ENCODE measurements around the gene MACROD2. TPM values are rescaled to one million over a fixed set of nuclear protein-coding genes. Genes with fewer than 3 reads are reported as not detected.

MACROD2 gene
- total RNA-seq, 1 donor from 2014 or later = 60.4 TPM

DNA sequence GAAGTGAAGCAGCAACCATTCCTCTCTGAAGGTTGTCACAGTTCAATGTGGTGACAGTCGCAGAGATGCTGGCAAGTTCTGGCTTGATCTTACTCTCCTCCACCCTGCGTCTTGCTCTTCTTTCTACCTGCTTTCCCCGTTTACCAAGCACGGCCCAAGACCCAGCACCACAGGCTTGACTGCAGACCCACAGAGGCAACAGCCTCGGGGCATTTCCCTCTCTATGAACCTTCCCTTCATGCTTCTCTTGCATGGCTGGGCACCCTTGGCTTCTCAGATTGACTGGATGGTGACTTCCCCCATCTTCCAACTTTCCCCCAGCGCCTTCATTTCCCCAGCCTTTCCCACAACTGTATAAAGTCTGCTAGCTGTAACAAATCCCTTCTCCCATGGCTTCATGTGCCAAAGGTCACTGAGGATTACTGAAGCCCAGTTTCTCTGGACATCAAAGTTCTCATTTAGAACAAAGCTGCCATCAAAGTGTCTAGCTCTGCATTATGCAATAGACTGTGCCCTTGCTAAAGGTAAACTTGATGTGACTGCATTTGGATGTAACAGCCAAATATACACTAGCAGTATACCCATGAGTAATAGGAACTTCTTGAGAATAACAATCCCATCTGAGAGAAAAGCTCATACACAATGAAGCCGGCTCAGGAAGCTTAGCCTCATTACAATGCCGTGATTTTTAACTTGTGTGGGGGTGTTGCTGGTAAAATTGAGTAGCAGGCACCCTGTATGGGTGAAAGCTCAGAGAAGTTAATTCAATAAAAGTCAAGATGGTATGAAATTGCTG is 1065.1 kb downstream of the MACROD2 start:
- no peak for DNase-seq

DNA sequence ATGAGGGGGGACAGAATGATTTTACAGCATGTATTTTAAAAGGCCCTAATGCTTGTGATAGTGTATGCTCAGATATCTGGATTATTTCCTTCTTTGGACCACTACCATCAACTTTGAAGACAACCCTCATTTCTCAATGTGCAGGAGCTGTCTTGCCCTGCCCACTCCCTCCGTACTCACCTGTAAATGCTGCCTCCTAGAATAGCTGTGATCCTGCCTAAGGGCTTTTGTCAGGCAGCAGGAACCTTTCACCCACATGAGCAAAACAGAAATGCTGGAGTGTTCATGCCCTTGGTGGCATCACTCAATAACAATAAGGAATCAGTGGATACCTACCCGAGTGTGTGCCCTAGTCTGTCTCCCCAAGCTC is 1065.7 kb downstream of the MACROD2 start:
- no peak for DNase-seq

DNA sequence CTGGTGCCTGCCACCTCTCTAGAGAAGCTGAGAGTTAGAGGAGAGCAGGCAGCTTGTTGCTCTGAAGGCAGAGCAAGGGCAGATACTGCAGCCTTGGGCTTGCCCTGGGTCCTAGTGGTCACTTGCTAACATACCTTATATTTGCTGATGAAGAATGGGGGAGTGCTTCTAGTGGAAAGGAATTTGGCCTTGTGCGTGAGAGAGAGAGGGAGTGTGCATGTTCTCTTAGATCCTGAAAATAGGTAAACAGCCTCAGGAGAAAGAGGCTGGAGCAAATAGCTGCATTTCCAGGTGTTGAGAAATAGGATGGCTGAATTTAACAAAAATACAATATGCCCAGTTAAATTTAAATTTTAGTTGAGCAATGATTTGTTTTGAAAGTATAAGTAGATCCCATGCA is 1066.6 kb downstream of the MACROD2 start:
- no peak for DNase-seq

DNA sequence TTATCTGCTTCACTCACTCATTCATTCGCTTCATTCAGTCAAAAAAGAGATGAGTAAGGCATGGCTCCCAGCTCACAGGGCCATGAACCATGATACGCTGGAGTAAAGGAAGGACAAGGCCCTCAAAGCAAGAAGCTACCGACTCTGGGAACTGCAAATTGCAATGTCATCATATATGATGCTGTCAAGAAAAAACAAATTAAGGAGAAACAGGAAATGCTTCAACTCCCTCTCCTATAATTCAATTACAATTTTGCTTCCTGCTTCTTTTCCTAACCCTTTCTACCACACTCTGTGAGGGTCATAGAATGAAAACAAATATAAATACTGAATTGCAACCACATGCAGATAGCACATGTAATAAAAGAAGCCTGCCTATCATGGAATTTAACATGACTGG is 1067.8 kb downstream of the MACROD2 start:
- no peak for DNase-seq

DNA sequence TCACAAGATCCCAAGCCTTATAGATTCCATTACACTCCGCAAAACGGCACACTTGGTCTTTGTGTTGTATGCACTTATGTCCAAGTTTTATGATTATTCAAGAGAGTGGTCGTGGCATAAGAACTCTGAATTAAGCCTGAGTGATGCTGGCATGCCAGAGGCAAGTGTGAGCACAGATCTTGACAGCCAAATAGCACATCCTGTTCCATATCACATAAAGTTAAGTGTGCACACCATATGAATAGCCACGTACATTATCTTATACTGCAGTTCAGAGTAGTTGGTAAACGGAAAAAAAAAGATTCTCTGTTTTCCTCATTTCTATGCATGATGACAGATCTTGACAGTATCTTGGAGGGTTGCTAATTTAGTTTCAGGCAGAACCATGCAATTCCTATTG is 1069.4 kb downstream of the MACROD2 start:
- DNase-seq = no peak

DNA sequence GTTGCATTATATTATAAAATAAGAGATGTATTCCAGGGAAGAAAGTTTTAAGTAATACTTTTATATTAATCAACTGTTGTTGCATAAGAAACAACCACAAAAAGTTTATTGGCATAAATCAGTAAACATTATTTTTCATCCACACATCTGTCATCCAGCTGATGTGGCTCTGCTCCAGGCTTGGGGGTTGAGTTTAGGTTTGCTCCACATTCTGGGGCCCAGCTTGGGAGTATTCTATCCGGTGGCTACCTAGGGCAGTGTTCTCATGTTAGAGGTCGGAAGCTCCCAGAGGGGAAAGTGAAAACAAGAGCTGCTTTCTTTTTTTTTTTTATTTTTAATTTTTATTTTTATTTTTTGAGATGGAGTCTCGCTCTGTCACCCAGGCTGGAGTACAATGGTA is 1070.5 kb downstream of the MACROD2 start:
- DNase-seq = no peak

DNA sequence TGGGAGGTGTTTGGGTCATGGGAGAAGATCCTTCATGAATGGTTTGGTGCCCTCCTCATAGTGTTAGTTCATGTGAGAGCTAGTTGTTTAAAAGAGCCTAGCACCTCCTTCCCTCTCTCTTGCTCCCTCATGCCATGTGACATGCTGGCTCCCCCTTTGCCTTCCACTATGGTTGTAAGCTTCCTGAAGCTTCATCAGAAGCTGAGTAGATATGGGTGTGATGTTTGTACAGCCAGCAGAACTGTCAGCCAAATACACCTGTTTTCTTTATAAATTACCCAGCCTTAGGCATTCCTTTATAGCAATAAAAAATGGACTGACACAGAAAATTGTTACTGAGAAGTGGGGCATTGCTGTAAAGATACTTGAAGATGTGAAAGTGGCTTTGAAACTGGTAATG is 1073.2 kb downstream of the MACROD2 start:
- no peak for DNase-seq

DNA sequence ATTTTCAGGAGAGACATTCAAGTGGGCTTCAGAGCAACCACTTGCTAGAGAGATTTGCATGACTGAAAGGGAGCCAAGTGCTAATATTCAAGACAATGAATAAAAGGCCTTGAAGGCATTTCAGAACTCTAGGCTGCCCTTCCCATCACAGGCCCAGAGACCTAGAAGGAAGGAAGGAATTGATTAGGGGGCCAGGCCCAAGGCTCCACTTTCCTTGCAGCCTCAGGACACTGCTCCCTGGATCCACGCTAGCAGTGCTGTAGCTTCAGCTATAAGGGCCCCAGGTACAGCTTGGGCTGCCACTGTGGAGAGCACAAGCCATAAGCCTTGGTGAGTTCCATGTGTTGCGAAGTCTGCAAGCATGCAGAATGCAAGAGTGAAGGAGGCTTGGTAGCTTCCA is 1074.0 kb downstream of the MACROD2 start:
- DNase-seq = no peak

DNA sequence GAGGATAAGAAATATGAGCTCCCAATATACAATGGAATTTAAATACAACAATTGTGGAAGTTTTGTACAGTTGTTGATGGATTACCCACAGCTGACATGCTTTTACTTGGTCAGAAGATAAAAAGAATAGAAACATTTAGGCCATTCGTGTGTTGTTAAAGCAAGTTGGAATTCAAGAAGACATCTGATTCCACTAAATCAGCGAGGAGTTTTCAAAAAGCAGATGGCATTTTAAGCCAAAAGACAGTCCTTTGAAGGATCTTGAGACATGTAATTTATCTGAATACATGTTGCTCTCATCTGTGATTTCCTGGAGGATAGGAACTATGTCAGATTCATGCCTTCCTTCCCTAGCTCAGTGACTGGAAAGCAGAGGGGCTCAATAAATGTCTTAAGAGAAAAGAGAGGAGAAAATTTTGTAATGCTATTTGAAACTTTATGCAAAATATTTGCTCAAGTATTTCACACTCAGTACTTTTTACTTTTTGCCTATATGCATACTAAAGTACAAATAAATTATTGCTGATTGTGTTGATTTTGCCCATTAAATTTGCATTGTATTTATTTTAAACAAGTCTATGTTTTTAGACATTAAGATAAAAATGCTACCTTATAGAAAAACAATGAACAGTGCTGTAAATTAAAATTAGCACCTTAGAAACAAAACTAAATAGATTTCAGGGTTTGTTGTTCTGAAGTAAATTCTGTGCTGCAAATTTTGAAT is 1075.9 kb downstream of the MACROD2 start:
- DNase-seq = no peak

DNA sequence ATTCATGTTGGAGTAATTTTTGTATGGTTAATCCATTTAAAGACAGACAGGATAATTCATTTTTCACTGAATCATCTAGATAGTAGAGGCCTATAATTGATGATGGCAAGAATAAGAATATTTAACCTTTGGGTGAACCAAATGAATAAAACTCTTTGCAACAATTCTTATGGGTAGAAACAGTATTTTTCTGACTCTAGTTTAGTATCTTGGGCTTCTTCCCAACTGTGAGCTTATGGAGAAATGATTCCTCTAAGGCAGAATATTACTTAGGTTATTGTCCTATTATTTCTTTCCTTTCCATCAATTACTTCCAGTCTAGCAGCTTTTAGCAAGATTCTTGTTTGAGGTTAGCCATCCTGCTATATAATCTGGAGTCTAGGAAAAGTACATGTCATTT is 1077.0 kb downstream of the MACROD2 start:
- no peak for DNase-seq

DNA sequence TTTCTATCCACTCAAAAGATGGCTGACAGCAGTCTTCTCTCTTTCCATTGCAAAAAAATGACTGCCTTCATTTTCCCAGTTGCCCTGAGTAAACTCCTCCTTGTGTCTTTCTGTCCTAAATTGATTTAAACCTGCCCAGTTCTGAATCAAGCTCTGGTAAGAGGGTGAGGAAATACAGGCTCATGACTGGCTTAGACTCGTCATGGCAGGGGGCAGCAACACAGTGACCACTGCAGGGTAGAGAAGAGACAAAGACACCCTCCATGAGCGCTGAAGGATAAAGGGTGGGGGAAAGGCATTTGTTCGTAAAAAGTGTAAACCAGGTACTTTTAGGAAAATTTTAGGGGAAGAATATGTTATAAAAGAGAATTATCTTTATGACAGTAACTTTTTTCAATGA is 1080.3 kb downstream of the MACROD2 start:
- no peak for DNase-seq

DNA sequence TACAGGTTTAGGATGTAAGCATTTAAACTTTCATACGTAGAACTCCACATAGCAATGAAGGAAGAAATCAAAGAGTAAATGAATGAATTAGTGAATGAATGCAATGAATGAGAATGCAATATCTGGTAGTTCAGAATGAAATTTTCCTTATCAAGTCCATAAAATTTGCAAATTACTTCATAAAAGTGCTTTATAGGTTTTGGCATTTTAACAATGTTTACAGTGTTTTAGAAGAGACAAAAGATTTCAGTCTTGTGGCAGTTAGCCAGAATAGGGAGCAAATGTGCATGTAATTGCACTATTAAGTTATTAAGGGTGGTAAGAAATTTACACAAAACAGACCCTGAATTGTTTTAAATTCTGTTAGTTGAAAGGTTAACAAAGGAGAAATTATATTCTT is 1081.5 kb downstream of the MACROD2 start:
- no peak for DNase-seq

DNA sequence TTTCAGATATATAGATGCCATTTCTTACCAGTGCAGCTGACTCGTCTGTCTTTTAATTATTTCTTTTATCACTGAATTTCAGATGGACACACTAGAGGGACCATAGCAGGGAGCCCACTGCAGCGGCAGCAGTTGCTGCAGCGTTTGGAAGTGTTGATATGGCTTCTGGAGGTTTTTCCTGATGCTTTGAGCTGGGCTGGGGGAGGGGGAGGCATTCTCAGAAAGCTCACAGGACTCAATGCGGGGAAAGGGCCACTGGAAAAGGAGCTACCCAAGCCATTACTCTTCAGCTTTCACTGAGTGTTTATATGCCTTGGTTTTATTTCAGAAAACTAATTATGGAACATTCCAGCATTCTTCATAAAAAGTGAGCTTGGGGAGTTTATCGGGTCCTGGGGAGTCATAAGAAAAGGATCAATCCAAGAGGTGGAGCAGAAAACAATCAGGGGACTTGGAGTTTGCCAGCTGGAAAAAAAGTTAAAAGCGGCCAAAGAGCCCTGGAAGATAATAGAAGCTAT is 1082.5 kb downstream of the MACROD2 start:
- no peak for DNase-seq

DNA sequence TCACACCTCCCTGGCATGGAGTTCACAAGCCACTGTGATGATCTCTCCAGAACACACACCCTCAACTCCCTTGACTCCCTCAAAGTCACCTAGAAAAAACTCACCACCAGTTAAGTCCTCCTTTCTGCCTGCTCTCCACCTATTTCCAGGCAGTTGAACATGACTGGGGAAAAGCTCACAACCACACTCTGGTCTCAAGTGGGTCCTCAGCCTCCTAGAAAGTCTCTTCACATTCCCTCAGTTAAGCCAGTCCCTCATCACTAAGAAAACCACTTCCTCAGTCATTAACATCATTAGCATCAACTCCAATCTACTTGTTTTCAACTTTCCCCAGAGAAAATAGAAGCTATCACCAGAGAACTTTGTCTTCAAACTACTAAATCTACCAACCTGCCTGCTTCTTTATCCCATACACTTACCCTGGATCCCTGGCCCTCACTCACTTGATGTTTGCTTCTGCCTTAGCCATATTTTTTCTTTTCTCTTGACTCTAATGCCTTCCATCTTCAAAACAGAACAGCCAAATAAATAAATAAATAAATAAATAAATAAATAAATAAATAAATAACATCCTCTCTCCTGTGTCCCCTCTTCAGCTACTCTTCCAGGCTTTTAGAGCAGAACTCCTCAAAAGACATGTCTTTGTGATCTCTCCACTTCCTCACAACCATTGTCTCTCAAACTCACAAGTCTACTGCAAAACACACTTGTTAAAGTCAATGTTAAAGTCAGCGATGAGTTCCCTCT is 1084.5 kb downstream of the MACROD2 start:
- DNase-seq = no peak

DNA sequence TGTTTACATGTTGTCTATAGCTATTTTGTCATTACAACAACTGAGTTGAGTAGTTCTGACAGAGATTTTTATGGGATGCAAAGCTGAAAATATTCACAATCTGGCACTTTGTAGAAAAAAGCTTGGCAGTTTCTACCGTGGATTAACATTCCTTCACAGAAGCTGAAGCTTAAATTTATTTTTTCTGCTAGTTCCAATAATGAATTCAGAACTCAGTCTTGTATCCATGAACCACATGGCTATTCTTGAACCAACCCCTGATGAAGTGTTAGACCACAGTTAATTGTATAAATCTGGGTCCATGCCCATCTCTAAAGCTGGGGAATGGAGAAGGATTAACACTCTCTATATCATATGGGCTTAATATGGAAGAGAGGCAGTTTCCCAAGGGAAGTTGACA is 1085.9 kb downstream of the MACROD2 start:
- no peak for DNase-seq

DNA sequence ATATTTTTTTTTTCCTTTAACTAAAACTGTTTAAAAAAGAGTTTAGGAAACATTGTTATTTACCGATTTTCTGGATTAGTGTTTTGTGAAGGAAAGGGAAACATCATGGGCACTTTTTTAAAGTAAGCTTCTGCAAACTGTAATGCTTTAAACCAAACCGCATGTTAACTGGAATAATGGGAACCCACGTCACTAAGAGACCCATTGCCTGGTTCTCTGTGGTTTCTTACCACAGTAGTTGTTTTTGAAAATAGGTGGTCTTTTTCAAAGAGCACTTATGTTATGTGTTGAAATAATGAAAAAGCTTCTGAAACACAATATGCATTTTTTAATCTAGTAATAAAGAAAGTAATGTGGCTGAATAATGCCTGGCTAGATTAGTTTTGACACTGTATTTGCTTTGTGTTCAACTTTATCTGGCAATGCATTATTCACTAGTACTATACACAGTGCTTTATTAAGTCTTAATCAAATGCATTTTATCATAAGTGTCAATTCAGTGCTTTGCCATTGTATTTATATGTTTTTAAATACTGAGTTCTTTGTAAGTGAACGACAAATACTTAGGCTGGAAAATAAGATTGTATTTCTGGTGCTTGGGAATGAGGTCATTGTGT is 1096.2 kb downstream of the MACROD2 start:
- no peak for DNase-seq

DNA sequence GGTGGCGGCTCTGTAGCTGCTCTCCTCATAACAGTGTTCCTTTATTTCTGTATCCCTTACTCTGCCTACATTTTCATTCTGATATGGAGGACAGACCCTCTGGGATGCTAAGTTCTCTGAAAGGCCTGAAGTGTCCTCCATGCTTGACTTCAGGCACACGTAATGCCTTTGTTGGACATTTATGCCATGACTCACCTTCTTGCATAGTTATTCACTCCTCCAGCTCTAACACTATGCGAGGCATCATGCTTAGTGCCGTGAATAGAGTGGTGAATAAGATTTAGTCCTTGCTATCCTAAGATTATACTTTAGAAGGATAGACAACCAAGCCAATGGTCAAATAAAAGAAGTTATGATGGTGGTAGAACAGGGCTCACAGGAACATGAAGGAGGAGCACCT is 1103.0 kb downstream of the MACROD2 start:
- no peak for DNase-seq

DNA sequence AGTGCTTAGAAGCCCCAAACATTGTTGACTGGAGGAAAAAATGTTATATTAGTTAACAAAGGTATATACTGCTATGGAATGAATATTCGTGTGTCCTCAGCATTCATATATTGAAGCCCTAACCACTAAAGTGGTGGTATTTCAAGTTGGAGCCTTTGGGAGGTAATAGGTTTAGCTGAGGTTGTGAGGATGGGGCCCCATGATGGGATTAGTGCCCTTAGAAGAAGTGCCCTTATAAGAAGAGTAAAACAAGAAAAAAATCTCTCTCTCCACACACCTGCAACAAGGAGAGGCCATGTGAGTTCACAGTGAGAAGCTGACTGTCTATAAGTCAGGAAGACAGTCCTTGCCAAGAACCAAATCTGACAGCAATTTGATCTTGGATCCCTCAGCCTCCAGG is 1103.8 kb downstream of the MACROD2 start:
- no peak for DNase-seq

DNA sequence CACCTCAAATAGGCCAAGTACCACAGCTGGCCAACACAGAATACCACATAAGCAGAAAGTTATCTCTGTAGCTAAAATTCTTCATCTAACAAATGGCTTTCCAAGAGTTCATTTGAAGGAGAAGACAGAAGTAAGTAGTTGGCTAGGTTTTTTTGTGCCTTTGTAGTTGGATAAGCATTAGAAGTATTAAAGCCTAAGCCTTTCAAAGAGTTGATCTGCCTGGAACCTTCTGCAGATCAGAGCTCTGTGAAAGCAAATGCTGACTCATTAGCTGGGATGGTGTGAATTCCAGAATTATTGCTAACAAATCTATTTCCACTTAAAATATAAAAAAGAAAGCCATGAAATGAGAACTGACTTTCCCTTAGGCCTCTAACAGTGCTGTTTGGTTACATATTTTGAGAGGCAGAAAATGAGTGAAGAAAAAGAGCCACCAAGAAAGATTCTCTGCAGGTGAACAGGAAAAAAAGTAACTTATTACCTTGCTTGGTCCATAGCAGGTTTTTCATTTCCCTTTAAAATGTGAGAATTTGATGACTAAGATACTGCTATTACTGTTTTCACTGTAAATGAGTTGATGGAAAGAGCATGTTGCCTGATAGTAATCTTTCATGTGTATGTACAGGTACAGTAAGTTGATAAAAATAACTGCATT is 1105.3 kb downstream of the MACROD2 start:
- no peak for DNase-seq

DNA sequence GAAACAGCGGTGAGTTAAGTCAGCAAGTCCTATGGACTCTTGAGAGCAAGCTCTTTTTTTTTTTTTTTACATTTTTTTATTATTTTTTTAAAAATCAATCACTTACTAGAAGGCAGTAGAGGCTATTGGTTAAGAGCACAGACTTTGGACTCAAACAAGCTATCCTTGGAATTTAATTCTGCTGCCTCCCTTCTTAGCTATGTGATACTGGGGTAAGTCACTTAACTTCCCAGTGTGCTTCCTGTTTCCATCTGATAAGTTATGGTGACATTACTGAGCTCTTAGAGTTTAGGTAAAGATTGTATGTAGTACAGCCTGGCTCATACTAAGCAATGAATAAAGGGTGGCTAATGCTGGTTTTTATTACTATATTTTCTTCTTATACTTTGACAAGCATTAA is 1112.6 kb downstream of the MACROD2 start:
- DNase-seq = no peak

DNA sequence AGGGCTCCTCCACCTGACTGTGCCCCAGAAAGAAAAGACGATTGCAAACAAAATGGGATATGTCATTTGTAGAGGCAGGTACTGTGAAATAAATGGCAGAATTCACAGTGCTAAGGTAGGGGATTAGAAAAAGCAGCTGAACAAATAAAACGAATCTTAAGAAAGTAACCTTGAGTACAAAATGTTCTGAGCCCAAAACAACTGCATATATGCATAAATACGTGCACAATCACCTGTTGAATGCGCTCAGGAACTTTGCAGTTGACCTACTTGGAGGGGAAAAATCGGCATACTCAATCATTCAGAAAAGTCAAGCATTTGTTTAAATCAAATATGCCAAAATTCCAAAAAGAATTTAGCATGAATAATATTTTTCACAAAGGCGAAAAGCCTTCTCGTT is 1114.2 kb downstream of the MACROD2 start:
- no peak for DNase-seq

DNA sequence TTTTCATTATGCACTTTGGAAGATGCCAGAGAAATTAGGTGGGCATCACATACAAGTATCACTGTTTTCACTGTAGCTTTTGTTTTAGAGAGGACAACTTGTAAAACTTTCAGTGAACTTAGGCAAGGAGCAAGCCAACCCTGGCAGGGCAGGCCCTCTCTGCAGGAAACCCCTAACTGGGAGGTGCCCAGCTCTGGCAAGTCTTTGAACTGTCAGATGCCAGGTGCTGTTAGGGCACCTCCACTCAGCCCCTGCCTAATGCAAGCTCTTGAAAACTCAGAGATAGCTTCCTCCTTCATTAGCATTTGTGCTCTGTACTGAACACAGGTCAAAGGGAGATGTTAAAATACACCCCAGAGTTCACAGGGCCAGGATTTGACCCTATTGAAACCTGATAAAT is 1116.3 kb downstream of the MACROD2 start:
- no peak for DNase-seq

All from occipital lobe (tissue), 2 donors.